ENCODE data around the gene IL37. TPM values are rescaled to one million over a fixed set of nuclear protein-coding genes. Genes with fewer than 3 reads are reported as not detected.

Gene IL37
- total and polyA plus RNA-seq, 2 donors (not counting 3 experiments of a cell fraction or from before 2014, with no cell fraction given): not detected

DNA sequence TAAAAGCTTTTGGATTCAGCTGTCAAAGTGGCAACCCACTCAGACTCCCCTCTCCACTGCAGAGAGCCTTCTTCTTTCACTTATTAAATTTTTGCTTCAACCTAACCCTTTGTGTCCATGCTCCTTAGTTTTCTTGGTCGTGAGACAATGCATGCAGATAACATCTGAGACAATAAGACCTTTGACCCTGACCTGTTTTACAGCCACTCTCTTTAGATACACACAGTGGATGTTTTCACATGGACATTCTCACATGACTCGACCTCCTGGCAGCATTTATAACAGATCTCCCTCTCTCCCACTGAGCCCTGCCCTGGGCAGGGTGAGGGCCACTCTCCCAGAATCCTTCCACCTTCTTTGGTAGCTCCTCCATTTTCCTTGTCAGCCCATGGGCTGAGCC lies 36.4 kb downstream of the IL37 start:
- Histone ChIP-seq H3K27ac (ENCODE audit: insufficient read depth, low read depth, low read length) (no peak overlapping the region), H4K20me1 (replicated peaks; ENCODE audit: control insufficient read depth, extremely low read depth, insufficient read depth, low read length) (no peaks in the 10 kb centered on the region), H3K9ac (replicated peaks; ENCODE audit: extremely low read depth, insufficient read depth, low read length) (no peak overlapping the region), H3K4me1 (ENCODE audit: control insufficient read depth, extremely low read depth, insufficient read depth, low read length) (no peaks in the 10 kb centered on the region), H3K79me2 (ENCODE audit: control insufficient read depth, insufficient read depth, low read length) (no peaks in the 10 kb centered on the region), H3K4me3 (replicated peaks in 1 of 3; ENCODE audit: insufficient read depth in 1 of 3, low read depth in 1 of 3, low read length in 3 of 3) (no peak overlapping the region), H3K9me3 (replicated peaks; ENCODE audit: control insufficient read depth, insufficient read depth, low read length) (no peaks in the 10 kb centered on the region), H3K27me3 (ENCODE audit: control insufficient read depth in 2 of 2, insufficient read depth in 2 of 2, low read length in 2 of 2) (peaks cover 4 to 26% of the 10 kb centered on the region in 2 experiments), H2AFZ (ENCODE audit: low read depth, low read length) (no peak overlapping the region), H3K36me3 (ENCODE audit: control insufficient read depth in 2 of 2, extremely low read depth in 1 of 2, insufficient read depth in 2 of 2, low read length in 2 of 2) (no peaks in the 10 kb centered on the region), H3K4me2 (ENCODE audit: insufficient read depth, low read length) (no peak overlapping the region), H3K9me1 (replicated peaks; ENCODE audit: control insufficient read depth, extremely low read depth, insufficient read depth, low read length) (no peaks in the 10 kb centered on the region)
- POLR2A ChIA-PET: no interaction called here
- intact Hi-C loops (cut with micrococcal nuclease) (no loop called here), dilution Hi-C loops (cut with MboI; ENCODE audit: extremely low pct_ligation_motif_present, low sequenced_read_pairs) (loop anchor here (25.0 kb wide), 1 partner anchor 185 kb away; the partner anchor contains the start of gene CKAP2L)
- DNase-seq (ENCODE audit: low read depth, low spot score): no peak
- CTCF ChIA-PET: interaction anchor here (1.4 to 2.3 kb wide), 3 partner anchors 12 to 197 kb away, joined by 4 to 8 read pairs (median 6); no protein-coding TSS in a partner anchor
- FAIRE-seq: no peak
- no TSS peak for BruUV-seq (replicated peaks)
- TF ChIP-seq EZH2 (IDR thresholded peaks at IDR 0.05; ENCODE audit: borderline replicate concordance, low read depth, low read length, severe bottlenecking) (no peak), FOS (IDR thresholded peaks at IDR 0.05; ENCODE audit: borderline replicate concordance, insufficient read depth, low read length) (no peak), MAX (IDR thresholded peaks at IDR 0.05; ENCODE audit: insufficient read depth, insufficient read length) (no peak), POLR2A (IDR thresholded peaks at IDR 0.05; ENCODE audit: low read depth, low read length) (no peak), MYC (IDR thresholded peaks at IDR 0.05; ENCODE audit: low read depth, low read length) (no peak), POLR2AphosphoS5 (IDR thresholded peaks at IDR 0.05; ENCODE audit: insufficient read depth, low read depth, low read length) (no peak), JUN (IDR thresholded peaks at IDR 0.05; ENCODE audit: borderline replicate concordance, insufficient read depth, insufficient read length, low read depth) (no peak), GATA2 (IDR thresholded peaks at IDR 0.05; ENCODE audit: insufficient read depth, insufficient read length, low read depth, low read length) (no peak), CTCF (IDR thresholded peaks at IDR 0.05; ENCODE audit: extremely low read depth in 1 of 2, insufficient read depth in 1 of 2, low read depth in 1 of 2, low read length in 2 of 2) (no peak)

All from endothelial cell of umbilical vein (primary cell).